Skeletal muscle tissue (tissue), 4 donors: ENCODE measurements around the gene ZNF354C. TPM values are rescaled to one million over a fixed set of nuclear protein-coding genes. Genes with fewer than 3 reads are reported as not detected.

Experiments used
- H3K27ac ChIP-seq: one replicate; pipeline ENCODE4 v1.7.0; 2013; ENCODE audit warnings: mild to moderate bottlenecking, low read depth, low read length, inconsistent platforms
- H3K27me3 ChIP-seq, 3 donors: one replicate each; pipeline ENCODE4 v1.7.0; 2013; ENCODE audit warnings: low read length in 3 of 3; ENCODE audit not compliant: control insufficient read depth in 3 of 3, insufficient read depth in 3 of 3
- H3K36me3 ChIP-seq, 3 donors: one replicate each; pipeline ENCODE4 v1.7.0; 2013; ENCODE audit warnings: low read length in 3 of 3; ENCODE audit not compliant: control insufficient read depth in 3 of 3, insufficient read depth in 3 of 3
- H3K4me1 ChIP-seq, 3 donors: one replicate each; pipeline ENCODE4 v1.7.0; 2013; ENCODE audit warnings: low read length in 3 of 3, mild to moderate bottlenecking in 3 of 3; ENCODE audit not compliant: control insufficient read depth in 3 of 3, insufficient read depth in 3 of 3
- H3K4me3 ChIP-seq, 3 donors: one replicate each; pipeline ENCODE4 v1.7.0; 2013; ENCODE audit warnings: low read length in 3 of 3
- H3K9ac ChIP-seq, 3 donors: one replicate each; pipeline ENCODE4 v1.7.0; 2013; ENCODE audit warnings: low read length in 3 of 3, mild to moderate bottlenecking in 3 of 3, moderate library complexity in 2 of 3, low read depth in 1 of 3
- H3K9me3 ChIP-seq, 3 donors: one replicate each; pipeline ENCODE4 v1.7.0; 2013; ENCODE audit warnings: low read length in 3 of 3; ENCODE audit not compliant: control insufficient read depth in 3 of 3
- total RNA-seq: library from RNA; depleted of rRNA; stranded (reverse); fragments of >200 nt; gene quantifications from one replicate; pipeline ENCODE4 v1.2.3, GENCODE V29; 2014
- donor health status: Osteomylitis.

ZNF354C gene
- total RNA-seq, 1 donor from 2014 or later, result 11.0 TPM

DNA sequence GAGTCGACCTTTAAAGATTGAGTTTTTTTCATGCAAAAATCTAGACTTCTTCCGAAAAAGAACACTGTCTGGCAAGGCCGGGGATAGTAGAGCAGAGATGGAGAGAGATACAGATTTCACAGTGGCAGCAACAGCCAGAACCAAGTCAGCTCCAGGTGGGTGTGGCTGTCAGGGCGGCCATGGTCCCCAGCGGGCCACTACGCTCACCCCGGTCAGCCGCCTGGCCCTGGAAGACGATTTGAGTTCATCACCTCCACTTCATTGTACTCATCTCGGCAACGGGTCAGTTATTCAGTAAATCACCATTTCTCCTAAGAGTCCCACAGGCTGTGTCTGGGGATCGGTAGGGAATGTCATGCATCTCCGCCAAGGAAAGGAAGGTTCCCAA lies 53.0 kb downstream of the ZNF354C start:
- H3K27me3 ChIP-seq, result no peaks in the 10 kb centered on the region
- H3K36me3 ChIP-seq, result peaks cover 0 to 12% (median 5%) of the 10 kb centered on the region in 3 donors
- H3K9me3 ChIP-seq, result peaks cover 10 to 38% (median 20%) of the 10 kb centered on the region in 3 donors

DNA sequence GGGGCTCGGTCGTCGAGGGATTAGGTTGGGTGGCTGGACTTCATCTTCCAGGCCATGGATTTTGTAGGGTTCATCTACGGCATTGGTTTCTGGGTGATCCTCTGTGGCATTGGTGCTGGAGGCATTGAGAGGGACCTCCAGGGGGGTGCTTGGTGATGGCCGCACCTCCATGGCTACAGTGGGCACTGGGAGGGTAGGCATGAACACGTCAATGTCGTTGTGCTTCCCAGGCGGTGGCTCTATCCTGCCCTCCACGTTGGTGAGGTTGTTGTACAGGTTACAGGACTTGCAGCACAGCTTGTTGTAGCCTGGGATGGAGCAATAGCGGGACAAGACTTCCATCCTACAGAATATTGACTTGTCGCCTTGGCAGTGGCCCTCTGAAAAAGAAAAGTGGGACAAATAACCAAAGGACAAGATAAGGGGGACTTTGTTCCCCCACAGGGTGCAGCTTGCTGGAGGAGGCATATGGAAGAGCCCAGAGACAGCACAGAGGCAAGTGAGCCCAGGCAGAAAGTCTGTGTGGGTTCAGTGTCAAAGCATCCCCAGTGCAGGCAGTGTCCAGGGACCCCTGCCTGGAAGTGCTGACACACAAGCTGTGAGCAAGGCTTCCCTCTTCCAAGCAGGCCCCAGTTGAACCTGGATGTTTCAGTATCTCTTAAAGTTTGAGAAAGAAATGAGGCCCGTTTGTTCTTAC lies 53.9 kb downstream of the ZNF354C start:
- H3K27me3 ChIP-seq, result no peaks in the 10 kb centered on the region
- peaks cover 0 to 12% (median 5%) of the 10 kb centered on the region in 3 donors for H3K36me3 ChIP-seq
- no peak overlapping the region for H3K9ac ChIP-seq
- H3K27ac ChIP-seq, result no peak overlapping the region
- peaks cover 10 to 38% (median 16%) of the 10 kb centered on the region in 3 donors for H3K9me3 ChIP-seq
- no peaks in the 10 kb centered on the region for H3K4me1 ChIP-seq
- no peak overlapping the region for H3K4me3 ChIP-seq

More for the DNA sequence above, 53.0 kb downstream of the ZNF354C start:
- H3K27ac ChIP-seq, result no peak overlapping the region
- H3K9ac ChIP-seq, result no peak overlapping the region
- H3K4me3 ChIP-seq, result peak overlapping the region in 1 of 3 donors; percentile 35
- no peaks in the 10 kb centered on the region for H3K4me1 ChIP-seq

DNA sequence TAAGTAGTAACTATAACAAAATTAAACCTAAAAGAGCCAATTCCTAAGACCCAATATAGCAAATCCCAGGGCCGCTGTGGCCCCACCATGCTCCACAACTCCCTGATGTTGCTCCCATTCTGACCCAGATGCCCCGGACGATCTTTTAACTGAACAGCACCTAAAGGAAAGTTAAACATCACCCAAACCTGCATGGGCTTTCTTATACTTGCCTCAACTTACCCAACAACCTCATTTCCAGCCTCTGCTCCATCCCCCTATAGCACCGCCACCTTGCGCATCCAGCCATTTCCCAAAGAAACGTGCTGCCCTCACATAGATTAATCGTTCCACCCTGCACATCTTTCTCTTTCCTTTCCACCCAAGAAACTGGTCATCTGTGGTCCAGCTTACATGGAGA lies 54.6 kb downstream of the ZNF354C start:
- H3K9me3 ChIP-seq, result peaks cover 10 to 38% (median 16%) of the 10 kb centered on the region in 3 donors

DNA sequence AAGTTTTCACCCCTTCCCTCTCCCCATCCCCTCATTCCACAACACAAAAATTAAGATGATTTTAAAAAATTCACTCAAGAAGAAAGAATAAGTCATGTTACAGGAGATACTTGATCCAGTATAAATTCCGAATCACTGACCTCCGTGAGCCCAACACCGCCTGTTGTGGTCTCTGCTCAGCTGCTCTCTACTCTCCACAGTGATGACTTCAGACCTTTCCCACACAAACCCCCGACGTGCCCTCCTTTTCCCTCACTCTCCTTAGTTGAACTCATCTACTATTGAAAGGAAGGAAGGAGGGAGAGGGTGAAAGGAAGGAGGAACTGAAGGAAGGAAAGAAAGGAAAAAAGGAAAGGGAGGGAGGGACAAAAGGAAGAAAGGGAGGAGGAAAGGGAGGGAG lies 55.1 kb downstream of the ZNF354C start:
- peaks cover 0 to 12% (median 5%) of the 10 kb centered on the region in 3 donors for H3K36me3 ChIP-seq
- no peak overlapping the region for H3K27ac ChIP-seq
- H3K4me3 ChIP-seq, result no peak overlapping the region
- no peaks in the 10 kb centered on the region for H3K4me1 ChIP-seq
- H3K9ac ChIP-seq, result no peak overlapping the region
- no peaks in the 10 kb centered on the region for H3K27me3 ChIP-seq
- H3K9me3 ChIP-seq, result peaks cover 10 to 38% (median 16%) of the 10 kb centered on the region in 3 donors

More for the DNA sequence above, 54.6 kb downstream of the ZNF354C start:
- Histone ChIP-seq H3K27me3 (no peaks in the 10 kb centered on the region), H3K9ac (no peak overlapping the region), H3K27ac (no peak overlapping the region), H3K4me1 (no peaks in the 10 kb centered on the region), H3K36me3 (peaks cover 0 to 12% (median 5%) of the 10 kb centered on the region in 3 donors), H3K4me3 (no peak overlapping the region)

DNA sequence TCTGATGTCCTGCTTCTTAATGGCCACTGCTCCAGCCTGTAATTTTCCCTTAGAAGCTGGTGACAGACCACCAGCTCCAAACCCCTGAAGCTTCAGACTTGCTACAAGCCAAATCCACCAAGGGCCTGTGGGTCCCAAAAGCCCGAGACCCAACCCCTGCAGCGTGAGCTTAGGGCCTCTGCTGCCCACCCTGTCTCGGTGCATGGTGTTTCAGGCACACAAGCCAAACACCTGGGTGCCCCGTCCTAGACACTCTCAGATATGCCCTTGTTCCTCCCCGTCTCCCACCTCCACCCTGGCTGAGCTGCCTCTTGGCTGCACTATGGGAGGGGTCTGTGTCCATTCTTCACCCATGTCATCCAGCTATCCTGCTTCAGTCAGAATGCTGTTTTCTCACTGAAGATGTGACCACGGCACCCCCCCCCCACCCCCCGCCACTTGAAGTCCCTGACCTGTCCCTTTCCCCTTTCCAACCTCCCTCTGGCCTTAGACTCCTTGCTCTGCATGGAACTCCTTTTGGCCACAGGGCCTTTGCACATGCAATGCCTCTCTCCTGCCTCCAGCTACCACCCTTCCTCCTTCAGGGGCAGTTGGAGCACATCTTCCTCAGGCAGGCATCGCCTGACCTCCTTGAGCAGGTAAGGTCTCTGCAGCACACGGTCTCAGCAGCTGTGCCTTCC lies 55.8 kb downstream of the ZNF354C start:
- H3K27ac ChIP-seq, result no peak overlapping the region
- H3K9me3 ChIP-seq, result peaks cover 10 to 37% (median 16%) of the 10 kb centered on the region in 3 donors
- no peaks in the 10 kb centered on the region for H3K4me1 ChIP-seq
- no peak overlapping the region for H3K4me3 ChIP-seq
- no peak overlapping the region for H3K9ac ChIP-seq
- H3K27me3 ChIP-seq, result no peaks in the 10 kb centered on the region
- H3K36me3 ChIP-seq, result peaks cover 0 to 12% (median 5%) of the 10 kb centered on the region in 3 donors

DNA sequence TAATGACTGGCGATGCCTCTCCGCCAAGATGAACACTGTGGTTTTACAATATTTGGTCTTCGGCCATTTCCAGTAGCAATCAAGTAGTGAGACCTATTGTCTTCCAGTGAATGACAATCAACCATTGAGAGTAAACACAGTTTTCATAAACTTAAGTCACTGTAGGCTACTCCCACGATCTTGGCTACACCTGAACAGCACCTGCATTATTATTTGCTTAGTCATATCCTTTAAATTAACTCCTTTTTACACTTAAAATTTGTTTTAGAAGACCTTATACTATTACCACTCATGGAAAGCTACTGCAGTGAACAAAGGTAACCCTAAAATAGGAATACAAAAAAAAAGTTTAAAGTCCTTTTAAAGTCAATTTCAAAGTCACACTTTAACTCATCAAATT lies 58.2 kb downstream of the ZNF354C start:
- H3K9ac ChIP-seq, result no peak overlapping the region
- no peak overlapping the region for H3K4me3 ChIP-seq
- H3K9me3 ChIP-seq, result peaks cover 8 to 23% (median 16%) of the 10 kb centered on the region in 3 donors
- peaks cover 0 to 6% (median 0%) of the 10 kb centered on the region in 3 donors for H3K27me3 ChIP-seq
- no peak overlapping the region for H3K27ac ChIP-seq
- peaks cover 0 to 10% (median 5%) of the 10 kb centered on the region in 3 donors for H3K36me3 ChIP-seq
- H3K4me1 ChIP-seq, result no peaks in the 10 kb centered on the region

DNA sequence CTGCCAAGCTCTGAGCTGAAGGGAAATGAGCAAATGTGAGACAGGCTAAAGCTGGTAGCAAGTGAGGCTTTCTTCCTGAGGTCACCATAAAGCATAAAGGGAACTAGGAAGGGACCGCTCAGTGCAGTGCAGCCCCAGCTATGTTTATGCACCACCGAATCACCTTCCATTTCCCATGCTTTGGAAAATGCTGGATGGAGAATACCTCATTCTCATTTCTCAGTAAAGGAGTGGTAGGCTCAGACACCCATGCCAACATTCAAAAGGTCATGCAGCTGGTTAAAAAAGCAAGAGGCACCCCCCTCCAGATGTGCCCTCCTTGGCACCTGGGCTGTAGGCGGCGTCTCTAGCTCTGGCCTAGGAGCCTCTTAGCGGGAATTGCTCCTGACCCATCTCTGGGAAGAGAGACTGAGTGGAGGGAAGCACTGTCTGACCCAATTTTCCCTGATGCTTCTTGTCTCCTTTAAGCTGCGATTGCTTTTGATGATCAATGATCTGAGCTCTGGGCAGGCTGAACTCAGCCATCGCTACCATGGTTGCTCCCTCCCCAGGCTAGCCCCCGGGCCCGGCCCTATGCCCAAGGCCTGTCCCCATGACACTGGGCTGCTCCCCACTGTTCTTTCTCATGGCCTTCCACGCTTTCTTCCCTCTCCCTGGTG lies 58.7 kb downstream of the ZNF354C start:
- H3K9me3 ChIP-seq, result peaks cover 4 to 22% (median 13%) of the 10 kb centered on the region in 3 donors

DNA sequence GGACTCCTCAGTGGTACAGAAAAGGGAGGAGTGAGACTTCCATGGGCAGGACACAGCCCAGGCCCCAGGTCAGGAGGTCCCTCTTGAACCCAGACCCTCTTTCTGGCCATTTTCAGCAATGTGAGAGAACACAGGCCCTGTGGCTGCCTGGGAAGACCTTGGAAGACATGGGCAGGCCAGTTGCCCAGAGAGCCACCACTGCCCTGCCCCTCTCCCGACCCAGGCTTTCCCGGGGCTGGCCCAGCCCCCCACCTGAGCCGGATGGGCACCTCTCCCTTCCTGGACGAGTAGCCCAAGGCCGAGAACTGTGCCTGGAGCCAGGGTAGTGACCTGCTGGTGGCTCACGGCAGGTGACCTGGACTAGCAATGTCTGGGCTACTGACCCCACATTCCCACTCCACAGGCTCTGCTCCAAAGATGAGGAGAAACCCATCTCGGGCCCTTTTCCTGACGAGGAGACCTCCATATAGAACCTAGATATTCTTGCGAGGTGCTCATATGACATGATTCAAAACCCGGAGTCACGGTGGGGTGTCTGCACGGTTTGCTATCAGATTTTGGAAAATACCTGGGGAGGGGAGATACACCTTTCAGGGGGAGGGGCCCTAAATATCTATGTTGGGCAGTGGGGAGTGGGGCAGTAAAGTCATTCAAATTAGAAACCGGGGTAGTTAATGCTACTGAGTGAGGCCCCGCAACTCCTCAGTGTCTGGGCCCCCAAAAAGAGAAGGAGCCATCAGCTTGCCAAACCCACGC lies 59.4 kb downstream of the ZNF354C start:
- Histone ChIP-seq H3K9ac (no peak overlapping the region), H3K4me3 (no peak overlapping the region), H3K36me3 (peaks cover 0 to 4% (median 0%) of the 10 kb centered on the region in 3 donors), H3K4me1 (no peaks in the 10 kb centered on the region), H3K27me3 (peaks cover 0 to 6% (median 0%) of the 10 kb centered on the region in 3 donors), H3K27ac (no peak overlapping the region), H3K9me3 (peaks cover 3 to 16% (median 8%) of the 10 kb centered on the region in 3 donors)

More for the DNA sequence above, 58.7 kb downstream of the ZNF354C start:
- H3K27me3 ChIP-seq, result peaks cover 0 to 6% (median 0%) of the 10 kb centered on the region in 3 donors
- peaks cover 0 to 6% (median 4%) of the 10 kb centered on the region in 3 donors for H3K36me3 ChIP-seq
- H3K9ac ChIP-seq, result no peak overlapping the region
- H3K27ac ChIP-seq, result no peak overlapping the region
- H3K4me3 ChIP-seq, result no peak overlapping the region
- no peaks in the 10 kb centered on the region for H3K4me1 ChIP-seq

DNA sequence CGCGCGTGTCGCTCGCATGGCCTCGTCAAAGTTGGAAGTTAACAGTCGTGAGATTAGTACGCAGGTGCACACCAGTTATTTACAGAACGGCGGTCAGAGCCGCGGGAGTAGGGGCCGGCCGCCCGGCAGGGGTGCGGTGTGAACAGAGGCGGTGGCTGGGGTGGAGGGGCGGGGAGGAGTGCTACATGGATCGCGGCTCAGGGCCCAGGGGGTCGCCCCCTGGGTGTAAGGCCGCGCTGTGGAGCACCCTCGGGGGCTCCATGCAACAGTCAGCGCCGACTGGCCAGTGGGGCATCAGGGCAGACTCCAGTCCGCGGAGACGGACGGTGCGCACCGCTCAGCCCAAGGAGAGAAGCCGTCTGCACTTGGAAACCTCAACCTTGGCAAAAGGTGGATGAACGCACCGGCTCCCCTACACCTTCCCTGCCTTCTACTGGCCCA lies 60.3 kb downstream of the ZNF354C start:
- Histone ChIP-seq H3K27me3 (peaks cover 0 to 6% (median 0%) of the 10 kb centered on the region in 3 donors), H3K36me3 (peaks cover 0 to 4% (median 0%) of the 10 kb centered on the region in 3 donors), H3K4me1 (no peaks in the 10 kb centered on the region), H3K4me3 (no peak overlapping the region), H3K9ac (no peak overlapping the region), H3K27ac (no peak overlapping the region), H3K9me3 (peaks cover 3 to 10% (median 3%) of the 10 kb centered on the region in 3 donors)
